ENCODE data around the gene CMTM2. TPM values are rescaled to one million over a fixed set of nuclear protein-coding genes. Genes with fewer than 3 reads are reported as not detected.

Gene CMTM2
- polyA plus RNA-seq, 1 donor, result 0.25 TPM

GRCh38 chr16:66635406-66635805 lies 56.1 kb downstream of the CMTM2 start:
- Histone ChIP-seq H3K36me3 (ENCODE audit: control insufficient read depth, insufficient read depth, low read length) (peaks cover 18% of the 10 kb centered on the region), H3K4me1 (ENCODE audit: control insufficient read depth, insufficient read depth, low read length) (no peaks in the 10 kb centered on the region), H3K4me3 (ENCODE audit: low read length) (no peak overlapping the region), H3K9me3 (ENCODE audit: control insufficient read depth, low read depth, low read length) (no peaks in the 10 kb centered on the region), H3K27me3 (ENCODE audit: control insufficient read depth, insufficient read depth, low read length) (no peaks in the 10 kb centered on the region), H3K27ac (ENCODE audit: low read length) (no peak overlapping the region)
- no CpG with 5 or more reads among the region's 6 CpGs for WGBS (ENCODE audit: insufficient coverage, low lambda C conversion rate)
- DNase-seq, result no peak

- H3K27me3 ChIP-seq (ENCODE audit: control insufficient read depth, insufficient read depth, low read length), result no peaks in the 10 kb centered on the region
- no CpG with 5 or more reads among the region's 5 CpGs for WGBS (ENCODE audit: insufficient coverage, low lambda C conversion rate)
- peaks cover 18% of the 10 kb centered on the region for H3K36me3 ChIP-seq (ENCODE audit: control insufficient read depth, insufficient read depth, low read length)
- no peak overlapping the region for H3K4me3 ChIP-seq (ENCODE audit: low read length)
- H3K9me3 ChIP-seq (ENCODE audit: control insufficient read depth, low read depth, low read length), result no peaks in the 10 kb centered on the region
- H3K27ac ChIP-seq (ENCODE audit: low read length), result no peak overlapping the region
- H3K4me1 ChIP-seq (ENCODE audit: control insufficient read depth, insufficient read depth, low read length), result no peaks in the 10 kb centered on the region
- DNase-seq, result no peak
Observed at GRCh38 chr16:66636199-66636598, 56.9 kb downstream of the CMTM2 start.

GRCh38 chr16:66637806-66638205 lies 58.5 kb downstream of the CMTM2 start:
- Histone ChIP-seq H3K9me3 (ENCODE audit: control insufficient read depth, low read depth, low read length) (no peaks in the 10 kb centered on the region), H3K4me3 (ENCODE audit: low read length) (no peak overlapping the region), H3K27me3 (ENCODE audit: control insufficient read depth, insufficient read depth, low read length) (no peaks in the 10 kb centered on the region), H3K27ac (ENCODE audit: low read length) (no peak overlapping the region), H3K36me3 (ENCODE audit: control insufficient read depth, insufficient read depth, low read length) (peaks cover 14% of the 10 kb centered on the region), H3K4me1 (ENCODE audit: control insufficient read depth, insufficient read depth, low read length) (no peaks in the 10 kb centered on the region)
- WGBS (ENCODE audit: insufficient coverage, low lambda C conversion rate), result no CpG with 5 or more reads among the region's 3 CpGs
- no peak for DNase-seq

Other genes with a start within 250 kb of the CMTM2 start
- gene CDH5, start 212.8 kb upstream of the CMTM2 start, polyA plus RNA-seq, result 20.2 TPM
- gene BEAN1, start 152.2 kb upstream of the CMTM2 start, polyA plus RNA-seq, result 1.5 TPM
- gene TK2, start 29.3 kb upstream of the CMTM2 start, polyA plus RNA-seq, result 21.2 TPM
- 30.9 TPM for gene CKLF, start 26.9 kb upstream of the CMTM2 start, polyA plus RNA-seq
- gene CMTM1, start 13.0 kb upstream of the CMTM2 start, polyA plus RNA-seq, result 3.4 TPM
- gene CMTM3, start 25.2 kb downstream of the CMTM2 start, polyA plus RNA-seq, result 26.2 TPM
- gene CMTM4, start 117.3 kb downstream of the CMTM2 start, polyA plus RNA-seq, result 52.1 TPM
- 107 TPM for gene DYNC1LI2, start 172.1 kb downstream of the CMTM2 start, polyA plus RNA-seq
- gene TERB1, start 222.1 kb downstream of the CMTM2 start, polyA plus RNA-seq, result 0.09 TPM